SJSA1 (cell line): ENCODE data around the gene TGFBR2. TPM values are rescaled to one million over a fixed set of nuclear protein-coding genes. Genes with fewer than 3 reads are reported as not detected.

Source experiments
- DNase-seq, 2 experiments: peaks; one replicate each; pipeline ENCODE4 v3.0.0-alpha.2; 2015 to 2020; ENCODE audit warnings: low spot score in 2 of 2, low read depth in 1 of 2
- H3K27ac ChIP-seq: fragments of 250-450 bp; sonication (Bioruptor Pico); 2 replicates; pipeline ENCODE4 v1.5.1; 2020; ENCODE audit warnings: mild to moderate bottlenecking, moderate library complexity
- H3K27me3 ChIP-seq: fragments of 250-450 bp; sonication (Bioruptor Pico); replicated peaks from 2 replicates; pipeline ENCODE4 v1.5.1; 2020; ENCODE audit warnings: mild to moderate bottlenecking, moderate library complexity
- H3K36me3 ChIP-seq: fragments of 250-450 bp; sonication (Bioruptor Pico); 2 replicates; pipeline ENCODE4 v1.5.1; 2020; ENCODE audit warnings: mild to moderate bottlenecking
- H3K4me1 ChIP-seq: fragments of 250-450 bp; sonication (Bioruptor Pico); replicated peaks from 2 replicates; pipeline ENCODE4 v1.6.1; 2021; ENCODE audit warnings: mild to moderate bottlenecking
- H3K4me3 ChIP-seq: fragments of 250-450 bp; sonication (Bioruptor Pico); 2 replicates; pipeline ENCODE4 v1.5.1; 2020; ENCODE audit warnings: mild to moderate bottlenecking
- H3K9me3 ChIP-seq: fragments of 250-450 bp; sonication (Bioruptor Pico); replicated peaks from 2 replicates; pipeline ENCODE4 v1.5.1; 2020; ENCODE audit warnings: mild to moderate bottlenecking
- total RNA-seq: library from RNA; depleted of rRNA; stranded (reverse); fragments of >200 nt; shearing (Covaris generic); gene quantifications from 2 replicates; pipeline ENCODE4 v1.2.3, GENCODE V29; 2014

The TGFBR2 gene
- total RNA-seq, 1 experiment from 2014 or later, result 44.6 TPM

DNA sequence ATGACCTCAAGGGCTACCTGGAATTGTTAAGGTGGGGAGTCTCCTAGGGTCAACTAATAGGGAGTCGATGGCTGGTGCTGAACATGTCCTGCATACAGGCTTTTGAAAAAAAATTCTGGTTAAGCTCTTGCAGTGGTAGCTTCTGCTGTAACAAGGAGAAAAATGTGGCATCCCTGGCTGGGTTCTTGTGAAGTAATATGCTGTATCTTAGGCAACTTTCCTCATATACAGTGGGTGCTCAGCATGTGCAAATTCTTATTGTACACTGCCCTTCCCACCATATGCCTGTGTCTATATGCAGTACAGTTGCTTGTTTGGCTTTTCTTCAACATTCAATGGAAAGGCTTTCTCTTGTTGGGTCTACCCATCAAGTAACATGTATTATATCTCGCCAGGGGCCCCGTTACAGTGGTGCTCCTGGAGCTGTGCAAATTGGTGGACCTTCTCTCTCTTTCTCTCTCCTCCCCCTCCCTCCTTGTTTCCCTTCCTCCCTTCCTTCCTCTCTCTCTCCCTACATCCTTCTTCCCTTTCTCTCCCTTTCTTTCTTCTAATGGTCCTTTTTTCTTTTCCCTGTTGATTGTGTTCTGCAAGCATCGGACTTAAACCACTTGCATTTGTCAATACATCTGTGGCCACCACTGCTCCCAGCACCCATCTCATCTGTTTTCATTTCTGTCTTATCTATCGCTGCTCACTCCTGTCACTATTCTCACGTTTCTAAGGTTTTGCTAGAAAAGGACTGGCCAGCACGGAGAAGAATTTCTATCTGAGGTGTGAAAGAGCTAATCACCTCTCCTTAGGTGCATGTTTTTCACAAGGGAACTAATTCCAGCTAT is 35.2 kb downstream of the TGFBR2 start:
- no peaks in the 10 kb centered on the region for H3K9me3 ChIP-seq
- H3K27ac ChIP-seq, result no peak overlapping the region
- H3K27me3 ChIP-seq, result no peaks in the 10 kb centered on the region
- no peaks in the 10 kb centered on the region for H3K4me1 ChIP-seq
- no peak for DNase-seq
- no peak overlapping the region for H3K4me3 ChIP-seq
- H3K36me3 ChIP-seq, result peaks cover 33% of the 10 kb centered on the region

DNA sequence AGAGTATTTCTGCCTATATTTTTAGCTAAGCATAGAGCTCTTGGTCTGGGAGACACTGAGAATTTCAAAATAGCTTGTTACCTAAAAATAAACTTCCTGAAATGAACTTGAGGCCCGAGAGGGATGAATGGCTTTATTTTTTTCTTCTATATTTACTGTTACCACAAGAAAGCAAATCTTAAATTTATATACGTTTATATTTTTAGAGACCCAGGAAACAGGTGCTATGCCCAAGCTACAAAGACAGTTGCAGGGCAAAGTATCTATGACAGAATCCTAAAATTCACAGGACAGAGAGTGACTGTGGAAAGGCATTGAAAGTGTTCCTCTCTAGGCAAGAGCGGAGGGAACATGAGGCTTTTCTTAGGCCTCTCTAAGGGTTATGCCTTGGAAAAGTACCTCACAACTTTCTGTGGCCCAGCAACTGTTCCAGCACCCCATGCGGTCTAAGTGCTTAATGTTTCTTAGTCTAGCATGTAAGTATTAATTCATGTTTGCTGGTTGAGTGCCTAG is 36.5 kb downstream of the TGFBR2 start:
- H3K27me3 ChIP-seq, result no peaks in the 10 kb centered on the region
- DNase-seq, result no peak
- H3K27ac ChIP-seq, result no peak overlapping the region
- H3K9me3 ChIP-seq, result no peaks in the 10 kb centered on the region
- H3K36me3 ChIP-seq, result peaks cover 41% of the 10 kb centered on the region
- no peaks in the 10 kb centered on the region; the same call in 1 of the 2 replicates for H3K4me1 ChIP-seq
- no peak overlapping the region for H3K4me3 ChIP-seq

DNA sequence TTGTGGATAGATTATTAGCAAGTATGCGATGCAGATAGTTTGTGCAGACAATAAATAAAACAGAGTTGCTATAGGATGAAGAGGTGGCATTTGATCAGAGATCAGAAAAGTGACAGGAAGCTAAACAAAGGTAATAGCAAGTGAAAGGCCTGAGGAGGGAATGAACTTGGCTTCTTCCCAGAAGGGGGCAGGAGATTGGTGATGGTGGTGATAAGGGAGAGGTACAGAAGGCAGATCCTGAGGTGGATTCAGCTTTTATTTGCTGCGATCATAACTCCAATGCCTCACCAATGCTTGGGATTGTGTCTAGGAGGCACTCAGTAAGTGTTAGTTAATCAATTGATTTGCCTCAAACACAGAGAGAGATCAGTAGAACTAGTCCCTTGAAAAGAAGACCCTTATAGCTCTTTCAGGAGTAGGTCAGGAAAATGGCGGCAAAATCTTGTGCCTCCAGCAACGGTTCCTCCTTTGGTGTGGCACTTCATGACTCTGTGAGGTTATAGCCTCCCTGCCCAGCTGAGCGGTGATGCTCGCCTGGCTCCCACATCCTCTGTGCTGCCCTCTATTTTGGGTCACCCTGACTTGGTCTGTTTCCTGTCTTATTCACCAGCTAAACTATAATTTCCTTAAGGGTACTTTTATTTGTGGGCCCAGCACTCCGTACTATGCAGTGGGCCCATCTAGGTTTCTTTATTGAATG is 37.5 kb downstream of the TGFBR2 start:
- Histone ChIP-seq H3K27ac (no peak overlapping the region), H3K9me3 (no peaks in the 10 kb centered on the region)

DNA sequence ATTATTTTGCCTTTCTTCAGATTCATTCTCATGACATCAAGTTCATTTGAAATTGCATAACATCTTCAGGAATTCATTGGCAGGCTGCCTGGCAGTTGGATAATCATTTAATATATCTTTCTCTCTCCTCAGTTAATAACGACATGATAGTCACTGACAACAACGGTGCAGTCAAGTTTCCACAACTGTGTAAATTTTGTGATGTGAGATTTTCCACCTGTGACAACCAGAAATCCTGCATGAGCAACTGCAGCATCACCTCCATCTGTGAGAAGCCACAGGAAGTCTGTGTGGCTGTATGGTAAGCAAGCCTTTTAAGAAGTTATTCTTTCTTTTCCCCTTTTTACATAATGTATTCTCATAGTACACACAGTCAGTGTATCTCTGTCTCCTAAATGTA is 38.2 kb downstream of the TGFBR2 start:
- no peaks in the 10 kb centered on the region for H3K9me3 ChIP-seq
- no peaks in the 10 kb centered on the region for H3K27me3 ChIP-seq
- H3K4me3 ChIP-seq, result no peak overlapping the region
- H3K27ac ChIP-seq, result no peak overlapping the region
- no peak for DNase-seq
- H3K36me3 ChIP-seq, result peaks cover 52% of the 10 kb centered on the region
- peaks cover 14% of the 10 kb centered on the region for H3K4me1 ChIP-seq

More for the DNA sequence above, 37.5 kb downstream of the TGFBR2 start:
- H3K4me1 ChIP-seq, result peaks cover 7% of the 10 kb centered on the region
- no peak overlapping the region for H3K4me3 ChIP-seq
- peaks cover 50% of the 10 kb centered on the region for H3K36me3 ChIP-seq
- H3K27me3 ChIP-seq, result no peaks in the 10 kb centered on the region
- DNase-seq, result no peak

DNA sequence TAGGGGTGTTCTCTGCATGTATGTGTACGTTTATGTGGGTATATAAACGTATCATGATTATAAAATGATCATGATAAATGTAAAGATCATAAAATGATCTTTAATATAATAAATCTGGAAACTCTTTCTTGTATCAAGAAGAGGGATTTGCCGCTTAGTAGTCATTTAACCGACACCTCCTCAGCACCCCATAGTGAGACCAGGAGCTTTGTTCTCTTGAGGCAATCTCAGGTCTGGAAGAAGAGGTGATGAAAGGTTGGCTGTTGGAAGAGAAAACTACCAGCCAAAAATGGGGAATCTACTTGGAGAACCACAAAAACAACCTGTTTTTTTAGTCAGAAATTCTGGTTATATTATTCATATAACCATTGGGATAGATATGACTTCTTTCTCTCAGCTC is 38.7 kb downstream of the TGFBR2 start:
- no peaks in the 10 kb centered on the region for H3K27me3 ChIP-seq
- peaks cover 18% of the 10 kb centered on the region for H3K4me1 ChIP-seq
- H3K36me3 ChIP-seq, result peaks cover 52% of the 10 kb centered on the region
- H3K9me3 ChIP-seq, result no peaks in the 10 kb centered on the region
- H3K4me3 ChIP-seq, result no peak overlapping the region
- DNase-seq, result no peak
- no peak overlapping the region for H3K27ac ChIP-seq

DNA sequence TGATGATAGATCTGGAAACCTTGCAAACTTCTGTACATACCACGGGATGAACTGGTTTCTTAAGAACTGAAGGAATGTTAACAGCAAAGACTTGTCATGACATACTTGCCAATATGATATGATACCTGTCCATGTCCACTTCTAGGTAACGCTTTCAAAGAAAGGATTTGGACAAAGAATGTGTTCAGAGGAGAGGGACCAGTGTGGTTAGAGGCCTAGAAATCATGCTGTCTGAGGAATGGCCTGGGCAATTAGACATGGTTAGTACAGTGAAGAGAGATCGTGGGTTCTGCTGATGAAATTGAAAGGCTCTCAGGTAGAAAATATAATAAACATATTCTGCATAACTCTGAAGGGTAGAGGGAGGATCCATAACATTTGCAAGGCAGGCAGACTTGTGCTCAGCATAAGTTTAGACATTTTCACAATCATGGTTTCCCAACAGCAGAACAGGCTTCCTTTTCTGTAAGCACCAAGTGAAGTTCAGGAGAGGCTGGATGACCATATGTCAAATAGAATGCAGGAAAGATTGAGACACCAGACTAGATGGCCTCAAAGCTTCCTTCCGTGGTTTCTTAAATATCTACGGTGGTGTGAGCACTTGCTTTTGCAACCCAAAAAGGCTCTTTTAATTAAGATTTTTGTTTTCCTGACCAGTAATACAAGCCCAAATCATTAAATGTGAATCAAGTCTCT is 39.9 kb downstream of the TGFBR2 start:
- Histone ChIP-seq H3K4me3 (no peak overlapping the region), H3K27me3 (no peaks in the 10 kb centered on the region), H3K9me3 (no peaks in the 10 kb centered on the region), H3K36me3 (peaks cover 56% of the 10 kb centered on the region), H3K27ac (no peak overlapping the region), H3K4me1 (peaks cover 29% of the 10 kb centered on the region)
- DNase-seq, result no peak

DNA sequence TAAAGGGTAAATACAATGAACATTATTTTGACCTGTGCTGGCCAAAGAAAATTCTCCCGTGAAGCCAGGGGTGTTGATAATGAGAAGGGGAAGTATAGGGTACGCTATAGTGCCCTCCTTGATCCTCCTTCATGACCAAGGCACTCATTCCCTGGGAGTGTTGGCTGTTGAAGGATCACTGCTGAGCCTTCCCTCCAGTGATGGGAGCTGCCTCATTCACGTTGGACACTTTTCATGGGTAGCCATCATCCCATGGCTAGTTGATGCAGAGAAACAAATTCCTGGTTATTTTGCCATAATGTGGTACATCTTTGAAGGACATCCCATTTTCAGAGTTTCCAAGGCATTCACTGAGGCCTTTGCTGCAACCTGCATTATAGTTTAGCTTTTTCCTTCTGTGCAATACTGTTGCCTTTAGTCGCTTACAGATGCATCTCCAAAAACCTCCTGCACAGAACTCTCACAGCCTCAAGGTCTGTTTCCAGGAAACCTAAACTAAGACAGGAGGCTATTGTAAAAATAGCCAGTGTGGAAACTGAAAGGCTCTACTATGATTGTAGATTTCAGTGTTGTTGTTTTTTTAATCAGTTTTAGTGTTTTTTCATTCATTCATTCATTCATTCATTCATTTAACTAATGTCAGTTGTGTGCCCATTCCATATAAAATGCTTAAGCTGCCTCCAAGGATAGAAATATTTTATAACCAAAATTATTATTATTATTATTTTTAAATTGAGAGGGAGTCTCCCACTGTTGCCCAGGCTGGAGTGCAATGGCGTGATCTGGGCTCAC is 40.8 kb downstream of the TGFBR2 start:
- Histone ChIP-seq H3K36me3 (peaks cover 63% of the 10 kb centered on the region), H3K27me3 (no peaks in the 10 kb centered on the region), H3K4me3 (no peak overlapping the region), H3K9me3 (no peaks in the 10 kb centered on the region), H3K27ac (no peak overlapping the region), H3K4me1 (peaks cover 29% of the 10 kb centered on the region)
- DNase-seq, result no peak

DNA sequence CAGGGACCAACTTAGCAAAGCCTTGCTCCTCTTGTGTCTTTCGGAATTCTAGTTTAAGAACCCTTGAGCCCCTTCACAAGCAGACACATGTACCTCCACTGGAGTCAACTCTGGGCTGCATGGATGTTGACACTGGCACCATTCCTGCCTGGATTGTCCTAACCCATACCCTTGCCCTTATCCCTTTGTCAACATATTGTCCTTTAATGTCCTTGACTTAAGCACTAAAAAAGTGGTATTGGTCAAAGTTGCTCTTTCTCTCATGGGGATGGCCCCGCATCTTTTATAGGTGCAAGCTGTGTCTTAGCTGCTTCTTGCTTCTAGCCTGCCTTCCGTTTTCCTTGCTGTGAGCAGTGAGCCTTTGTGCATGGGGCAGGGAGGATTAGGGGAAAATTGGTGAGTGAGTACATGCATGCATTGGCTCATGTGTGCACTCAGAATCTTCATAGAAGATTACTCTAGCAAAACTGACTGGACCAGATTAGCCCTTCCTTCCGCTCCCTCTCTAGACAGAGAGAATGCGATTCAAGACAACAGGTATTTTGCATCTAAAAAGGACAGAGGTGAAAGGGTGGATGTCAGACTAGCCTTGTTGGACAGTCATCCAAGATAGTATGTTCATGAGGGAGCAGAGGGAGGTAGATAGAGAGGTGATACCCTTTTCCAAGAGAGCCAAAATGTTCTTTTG is 42.4 kb downstream of the TGFBR2 start:
- DNase-seq, result peak in 1 of 2 experiments; percentile 8
- H3K36me3 ChIP-seq, result peaks cover 76% of the 10 kb centered on the region
- H3K9me3 ChIP-seq, result no peaks in the 10 kb centered on the region
- no peak overlapping the region for H3K4me3 ChIP-seq
- peaks cover 29% of the 10 kb centered on the region for H3K4me1 ChIP-seq
- peak overlapping the region; percentile 90 for H3K27ac ChIP-seq
- no peaks in the 10 kb centered on the region for H3K27me3 ChIP-seq

DNA sequence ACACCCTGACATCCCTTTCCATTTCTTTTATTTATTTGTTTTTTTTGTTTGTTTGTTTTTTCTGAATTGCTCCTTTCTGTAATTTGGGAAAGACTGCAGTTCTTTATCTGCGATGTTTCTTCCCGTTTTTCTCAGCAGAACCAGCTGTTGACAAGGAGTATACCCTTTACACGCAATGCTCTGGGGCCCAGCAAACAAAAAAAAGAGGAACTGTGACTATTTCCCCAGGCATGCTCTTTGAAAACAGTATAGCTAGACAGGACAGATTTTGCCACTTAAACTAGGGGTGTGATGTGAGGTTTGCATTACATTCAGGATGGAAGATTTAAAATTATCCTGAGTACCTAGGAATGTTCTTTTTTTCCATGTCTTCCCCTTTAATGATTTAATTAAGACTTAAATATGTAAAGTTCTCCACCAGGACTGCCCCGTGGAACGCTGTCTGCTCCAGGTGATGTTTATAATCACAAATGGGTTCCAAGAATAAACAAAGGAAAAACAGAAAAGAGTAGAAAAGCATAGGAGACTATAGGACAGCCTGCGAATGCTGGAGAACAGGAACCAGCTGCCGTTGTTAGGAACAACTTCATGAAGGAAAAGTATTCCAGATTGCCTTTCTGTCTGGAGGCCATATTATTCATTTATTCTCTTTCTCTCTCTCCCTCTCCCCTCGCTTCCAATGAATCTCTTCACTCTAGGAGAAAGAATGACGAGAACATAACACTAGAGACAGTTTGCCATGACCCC is 43.3 kb downstream of the TGFBR2 start:
- H3K27ac ChIP-seq, result peak overlapping the region; percentile 90
- DNase-seq, result peak; percentile 59 to 74

DNA sequence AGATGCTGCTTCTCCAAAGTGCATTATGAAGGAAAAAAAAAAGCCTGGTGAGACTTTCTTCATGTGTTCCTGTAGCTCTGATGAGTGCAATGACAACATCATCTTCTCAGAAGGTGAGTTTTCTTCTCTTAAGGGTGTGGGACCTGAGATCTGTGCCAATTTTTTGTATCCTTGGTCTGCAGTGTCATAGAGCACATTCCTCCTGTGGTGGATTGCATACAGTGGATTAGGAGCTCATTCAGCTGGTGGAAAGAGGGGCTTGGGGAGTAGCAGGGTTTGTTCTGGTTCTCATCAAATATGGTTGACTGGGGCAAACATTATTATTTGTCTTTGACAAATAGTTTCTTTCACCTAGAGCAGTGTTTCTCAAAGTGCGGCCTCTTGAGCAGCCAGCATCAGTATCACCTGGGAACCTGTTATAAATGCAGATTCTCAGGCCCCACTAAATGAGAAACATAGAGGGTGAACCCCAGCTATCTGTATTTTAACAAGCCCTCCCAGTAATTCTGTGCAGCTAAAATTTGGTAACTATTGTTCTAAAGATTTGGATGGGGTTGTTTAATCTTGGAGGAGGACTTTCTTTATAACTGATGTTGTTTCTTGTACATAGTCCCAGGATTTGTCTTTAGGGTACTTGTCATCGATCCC is 44.1 kb downstream of the TGFBR2 start:
- no peak for DNase-seq
- H3K4me3 ChIP-seq, result no peak overlapping the region
- peaks cover 33% of the 10 kb centered on the region for H3K4me1 ChIP-seq
- no peaks in the 10 kb centered on the region for H3K9me3 ChIP-seq
- peaks cover 78% of the 10 kb centered on the region for H3K36me3 ChIP-seq
- H3K27ac ChIP-seq, result peak overlapping the region; percentile 90
- no peaks in the 10 kb centered on the region for H3K27me3 ChIP-seq

More for the DNA sequence above, 43.3 kb downstream of the TGFBR2 start:
- no peaks in the 10 kb centered on the region for H3K9me3 ChIP-seq
- no peak overlapping the region for H3K4me3 ChIP-seq
- no peaks in the 10 kb centered on the region for H3K27me3 ChIP-seq
- peaks cover 76% of the 10 kb centered on the region for H3K36me3 ChIP-seq
- peaks cover 29% of the 10 kb centered on the region for H3K4me1 ChIP-seq

DNA sequence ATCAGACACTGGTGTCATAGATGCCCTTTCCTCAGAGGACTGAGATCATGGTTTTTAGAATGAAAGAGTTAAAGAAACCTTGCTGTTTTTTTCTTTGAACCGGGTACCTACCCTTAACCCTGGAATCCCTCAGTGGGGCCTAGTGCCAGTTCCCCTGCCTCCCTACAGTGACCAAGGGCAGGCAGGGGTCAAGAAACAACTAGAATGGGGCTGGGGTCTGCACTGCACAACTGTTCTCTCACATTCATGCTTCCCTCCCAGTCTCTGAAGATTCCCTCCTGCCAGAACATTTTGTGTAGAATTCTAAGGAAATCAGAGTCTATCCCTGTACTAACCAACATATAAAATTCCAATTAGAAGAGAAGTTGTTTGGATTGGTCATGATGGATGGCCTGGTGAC is 47.9 kb downstream of the TGFBR2 start:
- peaks cover 74% of the 10 kb centered on the region for H3K36me3 ChIP-seq

More for the DNA sequence above, 47.9 kb downstream of the TGFBR2 start:
- H3K27ac ChIP-seq, result no peak overlapping the region
- peaks cover 50% of the 10 kb centered on the region for H3K4me1 ChIP-seq
- no peak overlapping the region for H3K4me3 ChIP-seq
- no peak for DNase-seq
- H3K27me3 ChIP-seq, result no peaks in the 10 kb centered on the region
- no peaks in the 10 kb centered on the region for H3K9me3 ChIP-seq
